ENCODE measurements around the gene ACVR1B.
A peak's percentile ranks its signal among the peaks of the same experiment; 100 is the strongest.

The ACVR1B gene

DNA sequence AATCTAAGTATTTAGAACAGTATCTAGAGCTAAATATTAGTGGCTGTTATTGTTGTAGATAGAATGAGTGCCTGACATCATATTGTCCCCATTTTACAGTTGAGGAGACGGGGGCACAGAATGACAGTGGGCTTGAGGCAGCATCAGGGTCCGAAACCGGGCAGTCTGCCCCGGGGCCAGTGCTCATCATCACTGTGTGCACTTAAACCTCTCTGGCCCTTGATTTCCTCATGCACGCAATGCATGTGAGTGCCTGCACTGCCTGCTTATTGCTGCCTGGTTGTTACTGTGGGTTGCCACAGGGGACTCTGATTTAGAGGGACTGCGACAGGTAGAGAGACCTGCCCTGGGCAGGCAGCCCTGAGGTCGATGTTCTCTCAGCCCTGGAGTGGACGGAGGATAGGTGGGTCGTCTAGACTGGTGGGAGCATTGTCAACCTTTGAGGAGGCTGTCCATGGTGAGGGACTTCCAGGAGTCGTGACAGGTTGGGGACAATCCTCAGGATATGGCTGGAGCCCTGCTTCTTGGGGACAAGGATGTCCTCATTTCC, 34.4 kb upstream of the ACVR1B start:
- no peak for DNase-seq (ENCODE audit: low read depth in 1 of 2, low spot score in 1 of 2)

DNA sequence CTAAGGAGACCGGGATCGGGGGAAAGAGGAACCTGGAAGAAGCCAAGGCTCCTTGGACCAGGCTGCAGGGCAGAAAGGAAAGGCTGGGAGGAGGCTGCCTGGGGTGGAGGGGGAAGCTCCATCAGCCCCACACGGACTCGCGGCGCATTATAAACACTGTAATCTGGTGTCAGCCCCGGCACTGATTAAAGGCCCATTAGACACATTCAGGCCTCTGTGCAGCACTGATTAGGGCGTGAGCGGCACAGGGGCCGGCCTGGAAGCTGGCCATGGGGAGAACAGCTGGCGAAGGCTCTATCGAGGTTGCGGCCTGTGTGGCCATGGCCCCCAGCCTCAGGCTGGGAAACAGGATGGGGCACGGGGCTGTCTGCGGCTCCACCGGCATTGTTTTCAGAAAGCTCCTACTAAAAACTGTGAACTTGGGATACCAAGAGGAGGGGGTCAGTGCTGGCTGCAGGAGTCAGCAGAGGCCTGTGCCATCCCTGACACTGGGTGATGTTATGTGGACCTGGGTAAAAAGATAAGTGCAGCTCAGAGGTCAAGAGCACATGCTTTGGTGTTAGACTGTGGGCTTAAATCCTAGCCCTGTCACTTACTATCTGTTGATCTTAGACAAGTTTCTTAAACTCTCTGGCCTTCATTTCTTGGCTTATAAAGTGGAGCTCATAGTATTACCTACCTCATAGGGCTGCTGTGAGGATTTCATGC, 33.6 kb upstream of the ACVR1B start:
- no peak for DNase-seq (ENCODE audit: low read depth in 1 of 2, low spot score in 1 of 2)

DNA sequence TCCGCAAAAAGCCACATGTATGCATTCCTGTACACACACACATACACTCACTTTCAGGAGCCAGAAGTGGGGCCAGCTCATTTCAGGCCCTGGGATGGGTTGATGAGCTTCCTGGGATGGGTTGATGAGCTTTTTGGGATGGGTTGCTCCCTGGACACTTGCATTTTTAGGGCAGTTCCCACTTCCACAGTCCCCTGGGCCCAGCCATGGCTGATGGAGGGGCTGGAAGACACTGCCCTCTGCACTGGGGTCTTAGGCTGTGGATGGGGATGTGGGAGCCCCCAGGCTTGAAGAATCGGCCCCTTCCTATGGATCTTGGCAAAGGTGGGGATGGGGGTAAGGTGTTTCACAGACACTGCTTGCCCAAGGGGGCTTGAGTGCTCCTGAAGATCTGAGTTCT, 31.5 kb upstream of the ACVR1B start:
- DNase-seq (ENCODE audit: low read depth in 1 of 2, low spot score in 1 of 2): no peak

DNA sequence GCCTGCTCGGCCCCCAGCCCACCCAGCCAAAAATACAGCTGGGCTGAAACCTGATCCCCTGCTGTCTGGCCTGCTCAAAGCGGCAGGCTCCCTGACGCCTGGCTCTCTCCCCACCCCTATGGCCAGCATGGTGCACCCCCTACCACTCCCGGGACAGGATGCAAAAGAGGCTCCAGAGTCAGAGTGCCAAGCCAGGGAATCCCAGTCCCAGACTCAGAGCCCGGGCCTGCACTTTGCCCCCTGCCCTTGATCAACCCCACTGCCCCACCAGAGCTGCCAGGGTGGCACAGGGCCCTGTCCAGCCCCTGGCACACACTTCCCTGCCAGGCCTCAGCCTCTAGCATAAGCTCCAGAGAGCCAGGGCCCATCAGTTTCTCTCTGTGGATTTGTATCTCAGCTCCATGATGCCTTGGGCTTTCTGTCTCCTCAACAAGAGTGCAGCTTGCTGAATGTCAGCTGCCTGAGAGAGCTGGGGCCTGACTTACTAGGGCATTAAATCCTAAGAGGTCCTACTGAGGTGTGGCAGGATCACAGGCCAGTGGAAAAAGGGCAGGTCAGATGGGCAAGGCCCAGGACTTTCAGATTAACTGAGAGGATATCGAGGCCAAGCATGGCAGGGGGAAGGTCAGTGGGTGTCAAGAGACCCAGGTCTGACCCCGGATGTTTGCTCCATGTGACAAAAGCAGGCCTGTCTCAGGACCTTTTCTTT, 30.3 kb upstream of the ACVR1B start:
- no peak for DNase-seq (ENCODE audit: low read depth in 1 of 2, low spot score in 1 of 2)

DNA sequence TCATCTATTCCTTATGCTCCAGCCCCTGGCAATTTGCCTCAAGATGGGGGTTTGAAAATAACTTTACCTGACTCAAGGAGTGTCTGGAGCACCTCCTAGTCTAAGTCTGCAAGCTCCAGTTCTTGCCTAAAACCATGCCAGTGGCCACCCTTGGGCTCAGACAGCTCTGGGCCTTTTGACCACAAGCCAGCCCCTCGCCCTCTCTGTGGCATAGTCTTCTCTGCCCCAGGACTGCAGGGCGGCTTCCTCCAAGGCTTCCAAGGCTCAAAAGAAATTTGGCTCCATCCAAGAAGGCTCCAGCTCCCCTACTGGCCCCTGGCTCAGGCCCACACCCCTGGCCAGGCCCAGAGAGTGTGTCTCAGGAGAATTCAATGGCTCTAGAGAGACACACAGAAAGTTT, 29.4 kb upstream of the ACVR1B start:
- DNase-seq (ENCODE audit: low read depth in 1 of 2, low spot score in 1 of 2): no peak

DNA sequence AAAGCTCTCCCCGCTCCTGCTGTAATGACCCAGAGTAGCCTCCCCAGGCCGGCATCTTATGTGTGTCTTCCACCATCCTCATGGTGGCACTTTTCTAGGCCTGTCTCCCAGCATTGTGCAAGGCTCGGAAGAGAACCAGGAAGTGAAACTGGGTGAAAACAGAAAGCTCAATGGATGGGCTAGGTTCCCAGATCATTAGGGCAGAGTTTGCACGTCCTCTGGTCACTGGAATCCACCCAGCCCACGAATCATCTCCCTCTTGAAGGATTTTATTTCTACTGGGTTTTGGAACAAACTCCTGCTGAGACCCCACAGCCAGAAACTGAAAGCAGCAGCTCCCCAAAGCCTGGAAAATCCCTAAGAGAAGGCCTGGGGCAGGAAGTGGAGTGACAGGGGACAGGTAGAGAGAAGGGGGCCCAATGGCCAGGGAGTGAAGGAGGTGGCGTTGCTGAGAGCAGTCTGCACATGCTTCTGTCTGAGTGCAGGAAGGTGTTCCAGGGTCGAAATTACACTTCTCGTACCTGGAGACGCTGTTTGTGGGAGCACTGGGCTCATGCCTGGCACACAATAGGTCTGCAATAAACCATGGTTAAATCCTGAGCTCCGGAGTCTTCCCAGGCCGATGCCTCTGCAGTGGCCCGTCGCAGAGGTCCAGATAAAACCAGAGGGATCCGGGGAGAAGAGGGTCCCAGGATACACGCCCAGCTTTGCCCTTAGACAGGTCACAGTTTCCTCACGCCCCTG, 28.6 kb upstream of the ACVR1B start:
- DNase-seq (ENCODE audit: low read depth in 1 of 2, low spot score in 1 of 2): no peak

DNA sequence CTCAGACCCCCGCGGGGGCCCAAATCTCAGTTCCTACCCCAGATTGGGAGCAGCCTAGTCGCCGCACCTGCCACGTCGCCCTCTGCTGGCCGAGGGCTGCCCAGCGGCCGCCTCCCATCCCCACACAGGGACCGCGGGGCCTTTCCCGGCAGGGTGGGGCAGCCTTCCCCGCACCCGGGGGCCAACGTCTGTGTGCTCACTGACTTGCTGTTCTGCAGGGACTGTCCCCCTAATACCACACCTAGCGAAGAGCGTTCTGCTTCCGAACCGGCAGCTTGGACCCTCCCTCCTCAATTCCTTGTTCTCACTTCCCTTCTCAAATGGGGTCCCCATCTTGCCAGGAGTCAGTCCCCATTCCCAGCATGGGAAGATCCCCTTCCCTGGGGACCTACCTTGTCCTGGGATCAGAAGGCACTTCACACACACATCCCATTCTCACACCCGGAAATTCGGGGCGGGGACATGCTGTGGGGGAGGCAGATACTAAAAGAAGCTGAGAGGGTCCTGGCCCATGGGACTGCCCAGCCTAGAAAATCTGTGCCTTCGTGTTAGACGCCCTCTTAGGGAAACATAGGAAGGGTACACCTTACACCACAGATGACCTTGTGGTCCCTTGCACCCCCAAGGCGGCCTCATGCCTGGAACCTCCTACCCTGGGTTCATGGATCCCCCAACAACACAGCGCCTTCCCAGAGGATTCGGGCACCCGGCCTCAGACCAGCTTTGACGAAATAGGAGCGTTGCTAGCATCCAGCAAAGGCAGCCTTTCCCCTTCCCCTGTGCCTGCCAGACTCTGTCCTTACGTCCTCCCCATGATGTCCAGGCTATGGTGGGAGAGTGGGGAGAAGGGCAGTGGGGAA, 27.8 kb upstream of the ACVR1B start:
- peak; percentile 23 to 46 for DNase-seq (ENCODE audit: low read depth in 1 of 2, low spot score in 1 of 2)

DNA sequence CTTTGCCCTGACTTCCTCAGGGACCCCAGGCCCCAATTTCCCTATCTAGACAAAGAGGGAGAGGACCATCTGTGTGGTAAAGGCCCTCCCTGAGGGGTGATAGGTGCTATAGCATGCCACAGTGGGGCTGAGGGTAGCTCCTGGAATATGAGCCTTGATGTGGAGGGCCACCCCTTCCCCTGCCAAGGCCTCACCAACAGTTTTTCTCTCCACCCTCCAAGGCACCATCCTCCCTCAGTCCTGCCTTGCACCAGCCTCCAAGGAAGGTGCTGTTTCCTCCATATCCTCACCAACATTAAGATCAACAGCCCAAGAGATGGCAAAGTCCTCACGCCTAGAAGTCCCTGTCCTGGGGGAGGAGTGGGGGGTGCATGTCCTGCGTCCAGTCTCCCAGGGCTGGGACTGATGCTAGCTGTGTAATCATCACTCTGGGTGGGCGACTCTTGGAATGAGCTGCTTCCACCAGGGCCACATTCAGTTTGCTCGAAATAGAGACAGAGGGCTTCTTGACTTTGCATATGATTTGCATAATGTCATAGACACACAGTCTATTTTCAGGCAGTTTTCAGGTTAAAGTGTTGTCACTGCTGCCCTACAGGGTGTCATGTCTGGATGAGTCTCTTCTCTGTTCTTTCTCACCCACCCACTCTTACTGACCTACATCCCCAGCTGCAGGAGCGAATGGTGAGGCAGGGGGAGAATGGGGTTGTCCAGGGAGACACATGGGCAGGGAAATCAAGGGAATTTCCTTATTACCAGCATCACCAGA, 26.8 kb upstream of the ACVR1B start:
- no peak for DNase-seq (ENCODE audit: low read depth in 1 of 2, low spot score in 1 of 2)

DNA sequence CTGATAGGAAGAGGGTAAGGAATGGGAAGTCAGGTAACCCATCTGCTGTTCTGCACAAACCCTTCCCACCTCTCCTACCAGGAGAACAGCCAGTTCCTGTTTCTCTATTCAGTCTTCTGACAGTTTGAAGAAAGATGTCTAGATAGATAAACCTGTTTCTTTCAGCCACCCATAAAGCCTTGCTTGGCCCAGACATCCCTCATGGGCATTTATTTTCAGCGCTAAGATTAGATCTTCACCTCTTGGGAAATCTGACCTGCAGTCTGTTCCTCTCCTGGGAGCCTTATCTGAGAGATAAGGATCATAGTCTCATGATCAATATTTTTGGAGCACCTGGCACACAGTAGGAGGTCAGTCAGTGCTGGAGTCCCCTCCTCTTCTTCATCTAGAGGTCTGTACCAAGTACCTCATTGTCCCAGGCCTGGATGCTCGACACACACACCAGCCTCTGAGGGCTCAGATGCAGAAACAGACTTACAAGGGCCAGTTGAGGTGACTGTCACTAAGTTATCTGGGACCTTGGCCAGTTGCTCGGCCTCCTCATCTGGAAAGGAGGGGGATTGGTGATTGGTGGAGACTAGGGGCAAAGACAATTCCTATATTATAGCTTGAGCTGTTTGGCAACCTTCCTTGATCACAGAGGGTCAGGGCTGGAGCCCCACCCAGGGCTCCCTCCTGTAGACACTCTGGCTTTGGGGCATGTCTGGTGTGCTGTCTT, 26.0 kb upstream of the ACVR1B start:
- no peak for DNase-seq (ENCODE audit: low read depth in 1 of 2, low spot score in 1 of 2)

DNA sequence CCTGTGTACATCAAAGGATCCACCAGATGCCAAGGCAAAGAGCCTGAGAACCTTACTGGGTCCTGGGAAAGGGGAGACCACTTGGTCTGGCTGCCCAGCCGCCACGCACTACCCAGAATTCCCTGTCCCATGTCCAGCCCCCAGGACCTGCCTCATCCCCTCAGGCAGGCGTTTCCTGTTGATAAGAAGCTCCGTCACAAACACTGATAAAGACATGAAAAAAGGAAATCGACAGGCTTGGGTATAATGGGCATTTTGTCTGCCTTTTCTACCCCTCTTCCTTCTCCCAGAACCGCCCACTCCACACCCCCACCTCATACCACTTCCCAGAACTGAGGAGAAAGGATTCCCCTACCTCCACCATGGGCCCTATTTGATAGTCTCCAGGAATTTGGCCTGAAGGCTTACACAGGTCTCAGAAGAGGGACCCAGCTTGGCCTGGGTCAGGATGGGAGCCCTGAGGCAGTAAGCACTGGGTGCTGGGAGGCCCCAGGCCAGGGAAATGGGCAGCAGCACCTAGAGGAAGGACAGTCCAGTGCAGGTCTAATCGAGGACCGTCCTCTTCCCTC, 25.4 kb upstream of the ACVR1B start:
- DNase-seq (ENCODE audit: low read depth in 1 of 2, low spot score in 1 of 2): no peak

DNA sequence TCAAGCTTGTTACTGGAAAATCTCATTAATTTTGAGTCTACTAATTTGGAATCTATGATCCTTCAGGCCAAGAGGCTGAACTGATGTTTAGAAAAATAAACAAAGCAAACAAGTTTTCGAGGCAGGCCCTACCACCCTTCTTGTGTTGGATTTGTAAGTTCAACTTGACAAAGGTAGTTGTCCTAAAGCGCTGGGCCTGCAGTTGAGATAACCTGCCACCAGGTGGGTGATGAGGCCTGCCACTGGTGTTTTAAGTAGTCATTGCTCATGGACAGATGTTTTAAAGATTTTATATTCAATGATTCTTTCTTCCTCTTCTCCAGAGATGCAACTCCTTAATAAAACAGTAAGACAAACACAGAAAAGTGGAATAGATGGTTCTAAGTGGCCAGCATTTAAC, 24.8 kb upstream of the ACVR1B start:
- peak in 1 of 2 donors; percentile 31 for DNase-seq (ENCODE audit: low read depth in 1 of 2, low spot score in 1 of 2)

DNA sequence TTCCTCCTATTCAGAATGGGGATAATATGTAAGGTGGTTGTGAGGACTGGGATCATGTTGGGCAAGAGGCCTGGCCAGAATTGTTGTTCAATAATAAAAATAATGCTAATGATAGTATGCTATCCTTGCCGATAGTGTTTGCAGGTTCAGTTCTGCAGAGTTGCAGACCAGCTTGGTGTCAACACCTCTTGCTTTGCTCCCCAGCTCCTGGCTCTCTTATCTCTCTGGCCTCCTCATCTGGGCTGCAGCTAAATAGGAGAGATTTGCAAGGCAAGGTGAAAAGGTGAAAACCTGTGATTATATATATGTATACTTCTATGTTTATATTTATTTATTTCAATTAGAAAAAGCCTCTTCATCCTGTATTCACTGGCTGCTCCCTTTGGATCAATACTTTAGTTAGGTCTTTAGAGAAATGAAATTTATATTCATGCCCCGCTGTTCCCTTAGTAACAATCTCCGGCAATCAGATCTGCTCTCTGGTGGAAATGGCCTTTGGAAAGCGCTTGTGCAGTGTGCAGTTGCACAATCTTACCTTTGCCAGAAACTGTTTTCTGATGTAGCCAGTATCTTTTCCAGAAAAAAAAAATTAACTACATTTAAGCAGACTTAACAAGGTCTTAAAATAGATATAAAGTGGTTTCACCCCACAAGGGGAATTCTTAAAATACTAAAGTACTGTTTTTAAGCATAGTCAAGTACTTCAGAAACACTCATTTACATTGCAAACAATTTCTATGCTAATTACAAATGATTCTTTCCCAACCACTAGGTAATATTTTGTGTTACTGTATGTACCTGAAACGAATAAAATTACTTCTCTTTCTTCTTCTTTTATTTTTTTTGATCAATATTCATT, 19.1 kb upstream of the ACVR1B start:
- no peak for DNase-seq (ENCODE audit: low read depth in 1 of 2, low spot score in 1 of 2)

DNA sequence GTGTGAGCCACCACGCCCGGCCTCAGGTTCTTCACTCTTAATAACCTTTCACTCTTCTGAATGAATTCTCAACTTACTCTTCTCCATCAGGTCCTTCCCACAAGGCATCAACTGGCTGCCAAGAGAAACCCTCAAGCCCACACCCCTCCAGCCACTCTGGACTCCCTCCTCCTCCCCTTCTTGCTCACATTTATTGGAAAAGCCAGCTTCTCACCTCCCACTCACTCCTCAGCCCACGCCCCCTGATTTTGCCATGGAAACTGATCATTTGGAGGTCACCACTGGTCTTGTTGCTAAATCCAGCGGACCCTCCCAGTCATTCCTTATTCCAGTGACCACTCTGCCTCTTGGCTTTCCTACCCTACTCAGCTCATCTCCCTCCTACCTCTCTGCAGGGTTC, 17.4 kb upstream of the ACVR1B start:
- no peak for DNase-seq (ENCODE audit: low read depth in 1 of 2, low spot score in 1 of 2)

DNA sequence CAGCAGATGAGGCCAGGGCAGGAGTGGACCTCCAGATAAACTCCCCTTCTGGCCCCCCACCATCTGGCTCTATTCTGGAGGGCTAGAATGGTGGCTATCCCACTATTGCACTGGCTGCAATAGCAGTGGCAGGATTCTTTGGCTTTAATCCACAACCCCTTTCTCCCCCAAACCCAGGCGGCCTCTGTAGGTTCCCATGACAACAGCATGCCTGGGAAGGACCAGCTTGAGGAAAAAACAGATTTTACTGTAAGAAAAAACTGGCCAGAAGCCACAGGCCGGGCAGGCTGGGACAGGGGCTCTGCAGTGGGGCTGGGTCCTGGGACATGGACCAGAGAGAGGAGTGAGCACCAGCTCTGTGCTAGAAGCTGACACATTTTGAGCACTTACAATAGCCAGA, 13.6 kb upstream of the ACVR1B start:
- no peak for DNase-seq (ENCODE audit: low read depth in 1 of 2, low spot score in 1 of 2)

DNA sequence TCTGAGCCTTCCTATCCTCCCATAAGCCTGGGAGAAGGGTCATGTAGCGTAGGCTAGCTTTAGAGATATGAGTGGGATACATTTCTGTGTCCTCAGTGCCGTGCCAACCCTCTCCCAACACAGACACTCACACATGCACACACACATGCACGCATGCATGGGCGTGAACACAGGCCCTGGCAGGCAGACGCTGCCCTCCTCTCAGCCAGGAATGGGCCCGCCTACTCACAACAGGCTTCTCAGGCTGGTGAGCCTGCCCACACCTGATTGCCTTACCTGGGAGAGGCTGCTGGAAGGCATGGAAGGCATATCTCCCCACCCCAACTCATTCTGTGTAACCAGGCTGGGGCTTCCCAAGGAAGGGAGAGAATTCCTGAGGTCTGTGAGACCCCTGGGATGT, 12.8 kb upstream of the ACVR1B start:
- DNase-seq (ENCODE audit: low read depth in 1 of 2, low spot score in 1 of 2): no peak

DNA sequence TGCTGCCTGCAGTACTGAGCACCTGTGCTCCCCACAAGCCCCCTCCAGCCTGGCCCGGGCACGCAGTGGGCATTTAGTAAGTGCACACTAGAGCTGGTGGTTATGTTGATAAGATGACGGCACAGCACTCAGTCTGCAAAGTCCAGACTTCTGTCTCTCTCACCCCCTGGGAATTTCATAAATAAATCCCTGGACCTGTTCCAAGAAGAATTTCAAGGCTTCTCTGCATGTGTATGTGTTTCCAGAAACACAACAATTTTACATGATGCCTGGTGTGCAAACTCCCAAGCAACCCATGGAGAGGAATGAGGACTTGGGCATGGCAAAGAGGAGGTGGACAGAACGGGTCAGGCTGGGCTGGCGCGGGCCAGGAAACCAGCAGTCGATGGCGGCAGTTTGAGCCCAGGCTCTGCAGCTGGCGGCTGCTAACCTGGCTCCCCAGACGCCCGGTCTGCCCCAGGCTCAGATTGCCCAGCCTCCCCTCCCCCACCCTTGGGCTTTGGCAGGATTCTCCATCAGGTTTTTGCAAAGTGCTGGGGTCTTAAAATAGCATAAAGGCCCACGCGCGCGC, 10.4 kb upstream of the ACVR1B start:
- DNase-seq (ENCODE audit: low read depth in 1 of 2, low spot score in 1 of 2): no peak

DNA sequence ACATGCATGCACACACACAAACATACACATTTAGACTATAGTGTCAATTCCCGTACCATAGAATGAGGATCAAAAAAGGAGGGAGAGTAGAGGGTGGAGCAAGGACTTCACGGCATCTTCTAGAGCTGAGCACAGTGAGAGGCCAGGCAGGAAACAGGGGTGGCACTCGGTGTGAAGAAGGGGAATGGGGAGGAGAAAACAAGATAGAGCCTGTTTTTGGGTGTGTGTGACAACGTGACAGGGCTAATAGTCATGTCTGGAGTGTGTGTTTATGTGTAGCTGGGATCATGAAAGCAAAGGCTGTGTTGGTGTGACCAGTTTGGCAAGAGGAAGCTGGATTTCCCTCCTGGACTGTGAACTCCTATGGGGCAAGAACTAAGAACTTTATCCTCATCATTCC, 9.9 kb upstream of the ACVR1B start:
- DNase-seq (ENCODE audit: low read depth in 1 of 2, low spot score in 1 of 2): no peak

DNA sequence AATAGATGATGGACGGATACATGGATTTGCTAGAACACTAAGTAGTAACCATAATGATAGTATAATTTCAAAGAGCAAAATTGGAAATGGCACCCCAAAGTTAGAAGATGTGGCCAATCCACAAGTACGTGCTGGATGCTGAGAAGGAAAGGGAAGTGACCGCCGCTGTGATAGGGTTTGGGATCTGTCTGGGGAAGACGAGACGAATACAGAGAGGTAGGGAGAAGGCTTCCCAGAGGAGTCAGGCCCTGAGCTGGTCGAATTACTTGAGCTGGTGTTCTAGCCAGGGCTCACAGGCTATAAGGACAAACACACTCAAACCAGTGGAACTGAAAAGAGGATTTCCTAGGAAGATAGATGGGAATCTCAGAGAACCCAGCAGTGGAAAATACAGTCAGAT, 9.4 kb upstream of the ACVR1B start:
- no peak for DNase-seq (ENCODE audit: low read depth in 1 of 2, low spot score in 1 of 2)
